ENCODE data around the gene CLNS1A.

CLNS1A gene

DNA sequence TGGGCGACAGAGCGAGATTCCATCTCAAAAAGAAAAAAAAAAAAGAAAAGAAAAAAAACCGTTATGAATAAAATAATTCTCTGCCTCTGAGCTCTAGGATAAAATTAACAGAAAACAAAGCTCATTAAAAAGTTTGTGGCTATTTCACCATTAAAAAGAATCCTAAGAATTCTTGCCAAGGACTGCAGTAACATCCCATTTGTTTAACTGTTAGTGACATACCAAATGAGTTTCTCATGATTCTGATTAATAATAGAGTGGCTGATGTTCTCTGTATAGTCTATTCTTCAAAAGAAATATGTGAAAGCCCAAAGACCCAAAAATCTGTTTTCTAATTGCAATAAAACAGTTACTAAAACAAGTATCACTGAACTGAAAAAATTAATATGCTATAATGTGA lies 19.7 kb downstream of the CLNS1A start:
- DNase-seq = peak; percentile 24

DNA sequence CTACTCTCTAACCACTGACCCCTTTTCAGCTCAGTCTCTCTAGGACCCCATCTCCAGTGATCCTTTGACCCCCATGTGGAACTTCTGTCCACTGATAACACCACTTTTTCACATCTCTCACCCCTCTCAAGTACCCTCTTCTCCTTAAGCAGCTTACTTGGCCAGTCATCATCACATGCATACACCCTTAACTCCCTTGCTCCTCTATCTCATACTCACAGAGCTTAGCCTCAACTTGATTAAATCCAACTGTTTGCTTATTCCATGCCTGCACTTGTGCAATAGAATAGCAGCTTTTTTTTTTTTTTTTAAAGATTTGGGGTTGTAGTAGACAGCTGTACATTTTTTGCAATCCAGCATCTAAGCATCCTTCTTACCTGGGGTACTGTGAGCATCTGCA lies 25.7 kb downstream of the CLNS1A start:
- no peak for DNase-seq

DNA sequence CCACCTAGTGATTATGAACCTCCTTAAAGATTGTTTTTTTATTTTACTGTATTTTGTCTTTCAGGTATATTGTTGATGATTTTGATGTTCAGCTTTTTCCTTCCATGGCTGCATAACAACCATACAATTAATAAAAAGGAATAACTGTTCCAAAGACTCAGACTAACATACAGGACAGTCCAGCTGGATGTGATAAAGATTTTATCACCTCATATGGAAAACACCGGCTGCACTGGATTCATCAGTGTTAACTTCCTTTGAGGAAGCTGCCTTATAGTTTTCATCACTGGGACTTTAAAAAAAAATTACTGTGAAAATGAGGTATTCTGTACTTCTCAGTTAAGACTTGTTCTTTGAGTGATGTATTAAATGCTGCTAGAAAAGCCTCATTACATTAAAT lies 28.4 kb downstream of the CLNS1A start:
- DNase-seq = no peak

DNA sequence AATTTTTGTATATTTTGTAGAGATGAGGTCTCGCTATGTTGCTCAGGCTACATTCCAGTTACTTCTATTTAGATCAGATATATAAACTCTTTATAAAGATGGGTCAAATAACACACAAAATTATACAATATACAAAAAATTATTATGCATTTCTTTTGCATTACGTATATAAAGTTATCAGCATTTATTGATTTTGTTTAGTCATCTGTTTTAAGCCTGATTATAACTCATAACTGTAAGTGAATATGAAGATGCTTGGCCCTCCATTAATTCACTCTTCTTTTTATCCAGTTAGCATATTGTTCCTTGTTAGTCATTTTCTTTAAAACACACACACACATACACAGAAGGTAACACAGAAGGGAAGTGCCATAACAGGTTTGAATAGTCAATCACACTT lies 33.3 kb downstream of the CLNS1A start:
- DNase-seq = no peak

DNA sequence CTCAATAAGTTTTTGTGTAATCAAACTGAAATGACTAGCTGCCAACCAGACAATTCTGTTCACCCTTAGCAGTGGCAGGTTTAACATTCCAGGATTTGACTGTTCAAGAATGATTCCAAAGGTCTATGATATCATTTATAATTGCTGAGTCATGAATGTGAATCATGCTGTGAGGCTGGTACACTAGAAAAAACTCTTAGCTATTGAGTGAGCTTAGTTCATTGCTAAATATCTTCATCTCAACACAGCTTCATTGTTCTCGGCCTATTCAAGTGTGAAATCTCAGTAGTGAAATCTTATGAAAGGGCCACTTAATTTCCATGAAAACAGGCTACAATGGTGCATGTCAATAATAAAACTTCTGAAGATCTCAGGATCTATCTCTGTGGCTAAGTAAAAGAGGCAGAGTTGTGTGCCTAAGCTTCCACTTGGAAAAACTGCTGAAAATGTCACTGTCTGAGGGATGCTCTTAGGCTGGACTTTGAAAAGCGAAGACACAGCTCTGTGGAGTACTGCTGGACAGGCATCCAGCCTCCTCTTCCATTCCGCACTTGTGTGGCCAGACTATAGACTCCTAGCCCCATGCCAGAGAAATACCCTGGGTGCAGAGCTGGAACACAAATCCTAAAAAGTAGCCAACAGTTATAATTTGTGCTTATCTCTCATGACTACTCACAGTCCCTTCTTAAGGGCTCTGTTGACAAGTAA lies 35.1 kb downstream of the CLNS1A start:
- DNase-seq = peak; percentile 89

DNA sequence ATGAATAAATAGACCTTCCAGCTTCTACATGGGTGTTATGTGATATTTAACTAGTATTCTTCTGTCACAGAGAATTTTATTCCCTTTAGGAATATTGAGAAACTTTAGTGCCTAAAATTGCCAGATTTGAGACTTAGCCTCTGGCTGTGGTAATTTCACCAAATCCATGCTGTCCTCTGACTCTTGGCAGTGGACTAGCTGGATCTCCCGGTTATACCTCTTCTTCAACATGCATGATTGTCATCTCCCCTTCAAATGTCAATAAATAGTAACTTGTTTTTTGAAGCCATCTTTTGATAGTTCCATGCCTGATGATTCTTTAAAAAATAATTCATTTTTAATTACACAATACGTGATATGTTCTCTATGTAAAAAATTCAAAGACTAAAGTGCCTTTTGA lies 39.4 kb downstream of the CLNS1A start:
- DNase-seq = no peak

DNA sequence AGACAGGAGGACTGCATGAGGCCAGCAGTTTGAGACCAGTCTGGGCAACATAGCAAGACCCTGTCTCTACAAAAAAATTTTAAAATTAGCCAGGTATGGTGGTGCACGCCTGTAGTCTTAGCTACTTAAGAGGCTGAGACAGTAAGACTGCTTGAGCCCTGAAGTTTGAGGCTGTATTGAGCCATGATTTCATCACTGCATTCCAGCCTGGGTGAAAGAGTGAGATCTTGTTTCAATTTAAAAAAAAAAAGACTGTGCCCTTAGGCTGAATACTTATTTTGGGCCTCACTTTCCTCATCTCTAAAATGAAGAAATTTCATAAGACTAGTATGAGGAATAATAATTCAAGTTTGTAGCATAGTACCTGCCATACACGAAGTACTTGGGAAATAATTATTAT lies 41.0 kb downstream of the CLNS1A start:
- DNase-seq = peak; percentile 55

DNA sequence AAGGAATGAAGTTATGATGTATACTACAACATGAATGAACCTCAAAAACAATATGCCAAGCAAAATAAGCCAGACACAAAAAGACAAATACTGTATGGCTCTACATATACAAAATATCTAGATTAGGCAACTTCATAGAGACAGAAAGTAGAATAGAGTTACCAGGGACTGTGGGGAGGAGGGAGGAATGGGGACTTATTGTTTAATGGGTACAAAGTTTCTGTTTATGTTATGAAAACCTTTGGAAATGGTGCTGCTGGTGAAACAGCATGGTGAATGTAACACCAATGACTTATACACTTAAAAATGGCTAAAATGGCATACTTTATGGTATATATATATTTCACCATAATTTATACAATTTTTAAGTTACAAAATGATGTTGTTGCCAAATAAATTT lies 43.7 kb downstream of the CLNS1A start:
- no peak for DNase-seq

DNA sequence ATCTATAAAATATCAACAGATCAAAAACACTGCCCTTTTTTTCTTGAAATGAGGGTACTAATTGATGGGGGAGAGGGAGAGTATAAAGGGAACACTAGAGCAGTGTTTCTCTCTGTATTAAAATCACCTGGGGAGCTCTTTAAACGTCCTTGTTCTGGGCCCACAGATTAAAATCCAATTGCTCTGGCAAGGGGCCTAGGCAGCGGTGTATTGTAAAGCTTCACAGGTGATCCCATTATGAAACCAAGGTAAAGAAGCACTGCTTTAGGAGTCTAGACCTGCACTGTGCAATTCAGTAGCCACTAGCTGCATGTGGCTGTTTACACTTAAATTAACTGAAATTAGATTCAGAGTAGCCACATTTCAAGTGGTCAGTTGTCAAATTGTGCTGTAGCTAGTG lies 44.9 kb downstream of the CLNS1A start:
- DNase-seq = no peak

DNA sequence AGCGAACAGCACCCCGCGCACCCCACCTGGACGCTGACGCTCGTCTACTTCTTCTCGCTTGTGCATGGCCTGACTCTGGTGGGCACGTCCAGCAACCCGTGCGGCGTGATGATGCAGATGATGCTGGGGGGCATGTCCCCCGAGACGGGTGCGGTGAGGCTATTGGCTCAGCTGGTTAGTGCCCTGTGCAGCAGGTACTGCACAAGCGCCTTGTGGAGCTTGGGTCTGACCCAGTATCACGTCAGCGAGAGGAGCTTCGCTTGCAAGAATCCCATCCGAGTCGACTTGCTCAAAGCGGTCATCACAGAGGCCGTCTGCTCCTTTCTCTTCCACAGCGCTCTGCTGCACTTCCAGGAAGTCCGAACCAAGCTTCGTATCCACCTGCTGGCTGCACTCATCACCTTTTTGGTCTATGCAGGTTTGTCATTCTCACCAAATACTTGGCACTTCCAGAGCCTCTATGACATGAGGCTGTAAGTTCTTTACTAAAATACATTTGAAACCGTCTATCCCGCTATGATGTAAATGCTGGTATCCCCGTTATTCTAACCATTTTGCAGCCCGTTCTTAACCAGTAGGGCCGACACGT lies 47.3 kb downstream of the CLNS1A start:
- DNase-seq = no peak

DNA sequence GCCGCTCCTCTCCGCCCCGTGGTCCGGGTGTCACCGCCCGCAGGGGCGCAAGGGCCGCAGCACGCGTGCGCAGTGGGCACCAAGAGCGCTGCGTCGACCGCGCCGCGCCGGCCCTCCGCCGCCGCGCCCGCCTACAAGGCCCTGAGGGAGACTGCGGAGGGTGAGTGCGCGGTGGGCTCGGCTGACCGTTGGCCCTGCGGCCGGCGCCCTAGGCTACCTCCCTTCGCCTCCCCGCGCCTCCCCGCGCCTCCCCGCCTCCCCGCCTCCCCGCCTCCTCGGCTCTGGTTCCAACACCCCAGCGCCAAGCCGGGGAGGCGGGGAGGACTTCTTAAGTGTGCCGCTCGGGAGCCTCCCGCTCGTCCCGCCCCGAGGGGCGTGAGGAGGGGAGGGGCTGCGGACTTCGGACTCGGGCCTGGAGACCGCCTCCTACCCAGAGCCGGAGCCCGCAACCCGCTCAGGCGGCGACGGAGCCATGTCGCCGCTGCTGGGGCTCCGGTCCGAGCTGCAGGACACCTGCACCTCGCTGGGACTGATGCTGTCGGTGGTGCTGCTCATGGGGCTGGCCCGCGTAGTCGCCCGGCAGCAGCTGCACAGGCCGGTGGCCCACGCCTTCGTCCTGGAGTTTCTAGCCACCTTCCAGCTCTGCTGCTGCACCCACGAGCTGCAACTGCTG lies 47.9 kb downstream of the CLNS1A start, which contains the start of gene AQP11:
AQP11 (plus strand) TSS at position 433 of the 673 bp plus-strand sequence; CDS start at position 473, 40 bp downstream.
- DNase-seq = peak; percentile 80

DNA sequence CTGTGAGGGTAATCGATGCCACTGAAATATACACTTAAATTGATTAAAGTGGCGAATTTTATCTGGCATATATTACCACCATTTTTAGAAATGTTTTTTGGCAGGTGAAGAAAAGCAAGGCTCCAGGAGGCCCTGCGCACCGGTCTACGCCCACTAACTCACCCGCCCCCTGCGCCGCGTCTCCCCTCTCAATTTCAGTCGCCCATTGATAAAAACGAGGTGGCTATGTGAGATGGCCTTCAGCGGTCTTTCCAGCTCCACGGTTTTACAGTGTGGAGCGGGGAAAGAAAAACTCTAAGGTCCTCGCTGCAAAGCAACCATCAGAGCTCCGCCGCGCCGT lies 48.4 kb downstream of the CLNS1A start:
- DNase-seq = no peak

DNA sequence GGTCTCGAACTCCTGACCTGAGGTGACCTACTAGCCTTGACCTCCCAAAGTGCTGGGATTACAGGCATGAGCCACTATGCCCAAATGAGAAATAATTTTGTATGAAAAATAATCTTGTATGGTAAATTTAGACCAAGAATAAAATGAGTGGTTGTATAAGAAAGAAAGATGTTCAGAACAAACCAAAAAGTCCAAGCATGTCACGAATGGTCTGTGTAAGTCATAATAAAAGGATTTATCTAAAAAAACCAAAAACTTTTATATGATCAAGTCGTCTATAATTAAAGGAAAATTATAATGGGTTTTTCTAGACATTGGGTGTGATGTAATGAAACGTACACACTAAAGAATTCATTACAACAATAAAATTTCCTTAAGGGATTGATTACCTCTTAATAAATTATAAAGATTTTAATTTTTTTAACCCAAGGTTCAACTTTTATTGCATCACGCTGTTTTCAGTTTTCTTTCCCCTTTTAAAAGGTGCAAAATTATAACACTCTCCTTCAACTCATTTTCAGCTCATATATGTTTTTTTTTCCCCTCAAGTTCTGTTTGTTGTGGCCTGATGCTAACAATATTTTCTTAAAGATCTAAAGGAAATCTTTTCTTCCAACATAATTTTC lies 56.8 kb downstream of the CLNS1A start:
- DNase-seq = peak; percentile 31

DNA sequence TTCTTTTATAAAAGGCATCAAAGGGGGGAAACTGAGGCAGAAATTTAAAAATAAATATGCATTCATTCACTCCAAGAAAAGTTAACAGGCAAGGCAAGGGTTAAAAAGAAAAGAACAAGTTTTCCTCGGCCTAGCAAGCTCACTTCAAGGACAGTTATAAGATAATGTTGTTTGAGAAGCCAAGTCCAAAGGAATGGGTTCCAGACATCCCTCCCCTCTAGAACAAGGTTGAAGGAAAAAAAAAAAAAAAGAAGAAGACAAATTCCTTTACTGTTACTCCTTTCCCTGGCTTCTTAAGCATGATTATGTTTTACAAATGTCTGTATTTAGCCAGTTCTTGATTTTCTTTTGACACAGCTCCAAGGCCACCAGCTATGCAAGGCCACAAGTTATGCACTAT lies 62.2 kb downstream of the CLNS1A start:
- DNase-seq = peak; percentile 40

DNA sequence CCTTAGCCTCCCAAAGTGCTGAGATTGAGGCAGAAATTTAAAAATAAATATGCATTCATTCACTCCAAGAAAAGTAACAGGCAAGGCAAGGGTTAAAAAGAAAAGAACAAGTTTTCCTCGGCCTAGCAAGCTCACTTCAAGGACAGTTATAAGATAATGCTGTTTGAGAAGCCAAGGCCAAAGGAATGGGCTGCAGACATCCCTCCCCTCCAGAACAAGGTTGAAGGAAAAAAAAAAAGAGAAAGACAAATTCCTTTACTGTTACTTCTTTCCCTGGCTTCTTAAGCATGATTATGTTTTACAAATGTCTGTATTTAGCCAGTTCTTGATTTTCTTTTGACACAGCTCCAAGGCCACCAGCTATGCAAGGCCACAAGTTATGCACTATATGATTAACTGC lies 66.7 kb downstream of the CLNS1A start:
- DNase-seq = peak; percentile 34

DNA sequence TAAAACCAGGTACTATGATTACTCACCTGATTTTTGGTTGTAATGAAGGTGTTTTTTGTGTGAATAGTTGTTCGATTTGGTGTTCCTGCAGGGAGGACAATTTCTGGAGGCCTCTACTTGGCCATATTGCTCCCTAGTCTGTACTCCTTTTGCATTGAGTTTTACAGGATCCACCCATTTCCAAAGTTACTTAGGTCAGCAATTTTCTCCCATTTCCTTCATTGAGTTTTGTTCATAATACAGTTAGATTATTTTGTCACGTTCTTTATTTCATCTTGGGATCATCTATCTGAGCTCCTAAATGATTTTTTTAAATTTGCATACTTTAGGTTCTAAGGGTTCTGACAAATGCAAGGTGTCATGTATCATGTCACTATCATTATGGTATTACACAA lies 67.9 kb downstream of the CLNS1A start:
- DNase-seq = no peak

DNA sequence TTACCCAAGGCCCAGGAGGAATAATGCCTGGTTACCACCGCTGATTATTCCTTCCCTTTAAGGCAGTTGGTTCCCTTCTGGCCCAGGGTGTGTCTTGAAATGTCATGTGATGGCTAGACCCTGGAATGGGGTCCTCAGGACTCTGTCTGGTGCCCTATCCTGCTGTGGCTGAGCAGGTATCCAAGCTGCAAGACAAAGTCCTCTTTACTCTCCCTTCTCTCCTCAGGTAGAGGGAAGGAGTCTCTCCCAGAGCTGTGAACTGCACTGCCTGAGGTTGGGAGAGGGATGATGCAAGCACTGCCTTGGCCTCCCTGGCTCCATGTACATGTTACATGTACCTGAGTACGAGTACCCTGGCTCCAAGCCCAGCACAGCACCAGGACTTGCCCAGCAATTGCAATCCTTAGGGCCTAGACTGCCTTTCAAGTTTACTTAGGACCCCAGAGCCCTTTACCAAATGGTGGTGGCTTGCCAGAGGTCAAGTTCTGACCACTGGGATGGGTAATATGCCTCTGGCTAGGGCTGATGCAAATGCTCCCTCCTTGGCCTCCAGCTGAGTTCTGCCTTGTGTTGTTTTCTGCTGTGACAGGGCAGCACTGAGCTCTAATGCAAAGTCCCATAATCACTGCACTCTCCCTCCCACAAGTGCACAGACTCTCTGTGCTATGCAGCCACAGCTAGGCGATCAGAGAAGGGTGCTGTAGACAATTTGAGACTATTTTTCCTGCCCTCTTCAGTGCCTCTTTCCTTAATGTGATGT lies 68.5 kb downstream of the CLNS1A start:
- no peak for DNase-seq

DNA sequence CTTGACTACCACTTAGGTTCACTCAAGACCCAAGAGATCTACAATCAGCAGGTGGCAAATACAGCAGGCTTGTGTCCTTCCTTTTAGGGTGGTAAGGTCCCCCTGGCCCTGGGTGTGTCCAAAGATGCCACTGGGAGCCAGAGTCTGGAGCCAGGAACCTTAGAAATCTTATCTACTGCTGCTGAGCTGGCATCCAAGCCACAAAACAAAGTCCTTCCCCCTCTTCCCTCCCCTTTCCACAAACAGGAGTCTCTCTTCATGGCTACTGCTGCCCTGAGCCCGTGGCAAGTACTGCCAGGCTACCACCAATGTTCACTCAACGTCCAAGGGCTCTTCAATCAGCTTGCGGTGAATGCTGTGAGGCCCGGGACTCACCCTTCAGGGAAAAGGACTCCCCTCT lies 69.3 kb downstream of the CLNS1A start:
- DNase-seq = no peak
